HEK293 (cell line): ENCODE data around the gene FRS2.

ENCODE experiments used
- CTCF ChIA-PET: fragments of 350-600 bp; formaldehyde crosslinking; extraction: SDS; loops from one replicate; lab custom pipeline; 2021; ENCODE audit warnings: antibody characterized with exemption; lab: Yijun Ruan, JAX
- POLR2A ChIA-PET: fragments of 300-600 bp; formaldehyde crosslinking; extraction: SDS; loops from one replicate; lab custom pipeline; 2020; ENCODE audit warnings: antibody characterized with exemption, inconsistent platforms; lab: Yijun Ruan, JAX
- H3K27ac ChIP-seq: fragments of 200-500 bp; sonication (Bioruptor generic); 2 replicates; pipeline ENCODE4 v1.5.1; 2014; ENCODE audit warnings: low read depth, low read length, control low read depth, inconsistent platforms; ENCODE audit errors: extremely low read depth
- H3K36me3 ChIP-seq, 2 experiments: fragments of 200-500 bp in 1 of 2; sonication (Bioruptor generic) in 1 of 2; 1 replicate in 1 of 2; 2 replicates in 1 of 2; pipeline ENCODE4 v1.5.1; 2014 to 2017; ENCODE audit warnings: inconsistent platforms in 2 of 2, low read length in 2 of 2; ENCODE audit not compliant: control insufficient read depth in 2 of 2, insufficient read depth in 1 of 2
- H3K4me1 ChIP-seq: fragments of 200-500 bp; sonication (Bioruptor generic); 2 replicates; pipeline ENCODE4 v1.5.1; 2014; ENCODE audit warnings: mild to moderate bottlenecking, low read length, inconsistent platforms; ENCODE audit not compliant: control insufficient read depth, insufficient read depth
- H3K4me3 ChIP-seq: 2 replicates; pipeline ENCODE4 v1.5.1; 2011; ENCODE audit warnings: low read depth, mild to moderate bottlenecking, control low read depth, low read length, moderate library complexity
- H3K9me3 ChIP-seq: fragments of 200-500 bp; sonication (Bioruptor generic); 2 replicates; pipeline ENCODE4 v1.5.1; 2014; ENCODE audit warnings: low read depth, low read length, inconsistent platforms; ENCODE audit not compliant: control insufficient read depth, insufficient read depth
- HOXA7 ChIP-seq: sonication (generic); formaldehyde crosslinking; IDR thresholded peaks from 2 replicates; pipeline ENCODE4 v1.8.1; 2022; ENCODE audit warnings: missing genetic modification reagents, borderline replicate concordance
- MZF1 ChIP-seq: fragments of 450-650 bp; formaldehyde crosslinking; IDR thresholded peaks from 2 replicates; pipeline ENCODE4 v1.5.1; 2017; ENCODE audit warnings: missing biosample characterization, missing genetic modification characterization, borderline replicate concordance
- PRDM10 ChIP-seq: fragments of 450-650 bp; formaldehyde crosslinking; IDR thresholded peaks from 2 replicates; pipeline ENCODE4 v1.5.1; 2016; ENCODE audit warnings: missing biosample characterization, missing genetic modification characterization
- REPIN1 ChIP-seq: fragments of 450-650 bp; formaldehyde crosslinking; IDR thresholded peaks from 2 replicates; pipeline ENCODE4 v1.5.1; 2017; ENCODE audit warnings: missing biosample characterization, missing genetic modification characterization, low read depth
- ZBTB10 ChIP-seq: fragments of 450-650 bp; formaldehyde crosslinking; IDR thresholded peaks from 2 replicates; pipeline ENCODE4 v1.5.1; 2016; ENCODE audit warnings: missing biosample characterization, missing genetic modification characterization
- ZBTB20 ChIP-seq: fragments of 450-650 bp; formaldehyde crosslinking; IDR thresholded peaks from 2 replicates; pipeline ENCODE4 v1.5.1; 2016; ENCODE audit warnings: missing biosample characterization, missing genetic modification characterization
- ZBTB48 ChIP-seq: fragments of 450-650 bp; formaldehyde crosslinking; IDR thresholded peaks from 2 replicates; pipeline ENCODE4 v1.5.1; 2016; ENCODE audit warnings: missing biosample characterization, missing genetic modification characterization
- ZNF140 ChIP-seq: fragments of 450-650 bp; formaldehyde crosslinking; IDR thresholded peaks from 2 replicates; pipeline ENCODE4 v1.5.1; 2016; ENCODE audit warnings: missing biosample characterization, missing genetic modification characterization
- ZNF16 ChIP-seq: fragments of 450-650 bp; formaldehyde crosslinking; IDR thresholded peaks from 2 replicates; pipeline ENCODE4 v1.5.1; 2016; ENCODE audit warnings: low read depth, missing biosample characterization, missing genetic modification characterization
- ZNF23 ChIP-seq: fragments of 450-650 bp; formaldehyde crosslinking; IDR thresholded peaks from 2 replicates; pipeline ENCODE4 v1.5.1; 2016; ENCODE audit warnings: missing biosample characterization, missing genetic modification characterization, borderline replicate concordance
- ZNF350 ChIP-seq: fragments of 450-650 bp; formaldehyde crosslinking; IDR thresholded peaks from 2 replicates; pipeline ENCODE4 v1.5.0; 2017; ENCODE audit warnings: missing biosample characterization, mild to moderate bottlenecking, missing genetic modification characterization
- ZNF404 ChIP-seq: fragments of 450-650 bp; formaldehyde crosslinking; IDR thresholded peaks from 2 replicates; pipeline ENCODE4 v1.5.1; 2017; ENCODE audit warnings: missing biosample characterization, missing genetic modification characterization
- ZNF488 ChIP-seq: fragments of 450-650 bp; formaldehyde crosslinking; IDR thresholded peaks from 2 replicates; pipeline ENCODE4 v1.5.1; 2016; ENCODE audit warnings: missing biosample characterization, missing genetic modification characterization
- ZNF530 ChIP-seq: fragments of 450-650 bp; formaldehyde crosslinking; IDR thresholded peaks from 2 replicates; pipeline ENCODE4 v1.5.1; 2016; ENCODE audit warnings: low read depth, missing biosample characterization, missing genetic modification characterization
- ZNF560 ChIP-seq: fragments of 450-650 bp; formaldehyde crosslinking; IDR thresholded peaks from 2 replicates; pipeline ENCODE4 v1.5.1; 2017; ENCODE audit warnings: missing biosample characterization, missing genetic modification characterization, borderline replicate concordance
- ZNF629 ChIP-seq: fragments of 450-650 bp; formaldehyde crosslinking; IDR thresholded peaks from 2 replicates; pipeline ENCODE4 v1.5.1; 2017; ENCODE audit warnings: missing biosample characterization, missing genetic modification characterization
- ZNF654 ChIP-seq: fragments of 450-650 bp; formaldehyde crosslinking; IDR thresholded peaks from 2 replicates; pipeline ENCODE4 v1.5.1; 2016; ENCODE audit warnings: low read depth, missing biosample characterization, missing genetic modification characterization
- ZNF692 ChIP-seq: fragments of 450-650 bp; formaldehyde crosslinking; IDR thresholded peaks from 2 replicates; pipeline ENCODE4 v1.5.1; 2016; ENCODE audit warnings: missing biosample characterization, missing genetic modification characterization
- ZNF791 ChIP-seq: fragments of 450-650 bp; formaldehyde crosslinking; IDR thresholded peaks from 2 replicates; pipeline ENCODE4 v1.5.1; 2016; ENCODE audit warnings: missing biosample characterization, missing genetic modification characterization

FRS2 gene

GRCh38 chr12:69575346-69575745 is 105.2 kb downstream of the FRS2 start:
- no peaks in the 10 kb centered on the region for H3K9me3 ChIP-seq
- POLR2A ChIA-PET, result no interaction called here
- TF ChIP-seq MZF1 (tag by site-specific recombination) (no peak), ZNF692 (tag by site-specific recombination) (no peak), ZNF140 (tag by site-specific recombination) (no peak), ZNF16 (no peak), ZNF791 (tag by site-specific recombination) (no peak), ZBTB10 (tag by site-specific recombination) (no peak), ZBTB48 (no peak)
- H3K27ac ChIP-seq, result no peak overlapping the region
- no peaks in the 10 kb centered on the region for H3K4me1 ChIP-seq
- no peak overlapping the region for H3K4me3 ChIP-seq
- CTCF ChIA-PET, result interaction anchor here (0.8 kb wide), 2 partner anchors 217 to 284 kb away, joined by 3 read pairs; no protein-coding TSS in a partner anchor
- H3K36me3 ChIP-seq, result peaks cover 25 to 48% of the 10 kb centered on the region in 2 experiments

- Histone ChIP-seq H3K4me1 (no peaks in the 10 kb centered on the region), H3K9me3 (no peaks in the 10 kb centered on the region), H3K27ac (no peak overlapping the region), H3K4me3 (no peak overlapping the region), H3K36me3 (peaks cover 13 to 30% of the 10 kb centered on the region in 2 experiments)
- POLR2A ChIA-PET, result no interaction called here
- CTCF ChIA-PET, result no interaction called here
- TF ChIP-seq ZNF654 (tag by site-specific recombination) (no peak), ZBTB20 (tag by site-specific recombination) (no peak), ZNF404 (tag by site-specific recombination) (no peak), ZNF350 (no peak), ZNF23 (no peak), PRDM10 (no peak), REPIN1 (no peak), ZNF629 (tag by site-specific recombination) (no peak), ZNF560 (tag by site-specific recombination) (no peak), HOXA7 (no peak), ZNF488 (tag by site-specific recombination) (no peak), ZNF530 (tag by site-specific recombination) (no peak)
Measured at GRCh38 chr12:69578283-69578682, 108.1 kb downstream of the FRS2 start.
